SH-SY5Y (cell line): ENCODE results near the gene OSBPL1A.

ENCODE experiments used
- GATA2 ChIP-seq: IDR thresholded peaks from 2 replicates; pipeline ENCODE4 v1.6.1; 2011; ENCODE audit warnings: mild to moderate bottlenecking, low read depth, low read length
- GATA3 ChIP-seq: IDR thresholded peaks from 2 replicates; pipeline ENCODE4 v1.6.1; 2011; ENCODE audit warnings: low read depth, mild to moderate bottlenecking, low read length, moderate library complexity

OSBPL1A gene

DNA sequence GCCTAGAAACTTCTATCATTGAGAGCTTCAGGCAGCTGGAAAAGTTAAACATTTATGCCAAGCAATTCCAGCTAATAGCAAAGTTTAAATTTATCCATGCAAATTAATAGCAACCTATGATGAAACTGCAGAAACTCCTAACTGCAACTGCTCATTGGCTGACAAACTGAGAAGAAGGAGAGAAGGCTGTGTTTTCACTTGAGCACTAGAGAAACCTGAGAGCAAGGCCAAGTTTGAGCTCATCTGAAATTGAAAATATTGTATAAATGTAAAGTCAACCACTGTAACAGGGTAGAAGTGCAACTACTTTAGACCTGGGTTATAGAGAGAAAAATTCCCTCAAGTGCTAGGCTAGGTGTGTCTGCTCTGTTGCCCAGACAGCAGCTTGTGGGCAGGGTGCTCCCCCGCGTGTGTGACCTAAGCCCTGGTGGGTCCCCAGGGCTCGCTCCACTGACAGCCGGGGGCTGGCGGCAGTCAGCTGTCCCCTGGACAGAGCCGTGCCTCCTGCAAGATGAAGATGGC, 208.6 kb downstream of the OSBPL1A start:
- TF ChIP-seq GATA3 (no peak), GATA2 (no peak)

DNA sequence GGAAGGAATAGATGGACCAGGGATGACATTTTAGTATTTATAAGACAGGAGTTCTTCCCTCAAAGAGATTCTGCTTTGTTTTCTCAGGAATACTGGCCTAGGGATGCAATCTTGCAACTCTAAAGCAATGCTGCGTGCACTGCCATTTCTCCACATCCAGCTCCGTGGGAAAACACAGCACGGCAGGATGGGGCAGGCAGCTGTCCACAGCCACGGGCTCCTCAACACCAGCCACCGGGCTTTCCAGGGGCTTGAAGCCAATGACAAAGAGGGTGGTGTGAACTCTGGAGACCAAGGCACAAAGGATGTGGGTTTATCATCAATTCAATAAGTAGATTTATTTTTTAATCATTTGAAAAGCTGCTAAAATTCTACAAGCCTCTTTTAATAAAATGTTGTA, 209.5 kb downstream of the OSBPL1A start:
- TF ChIP-seq GATA2, result no peak
- TF ChIP-seq GATA3, result no peak

DNA sequence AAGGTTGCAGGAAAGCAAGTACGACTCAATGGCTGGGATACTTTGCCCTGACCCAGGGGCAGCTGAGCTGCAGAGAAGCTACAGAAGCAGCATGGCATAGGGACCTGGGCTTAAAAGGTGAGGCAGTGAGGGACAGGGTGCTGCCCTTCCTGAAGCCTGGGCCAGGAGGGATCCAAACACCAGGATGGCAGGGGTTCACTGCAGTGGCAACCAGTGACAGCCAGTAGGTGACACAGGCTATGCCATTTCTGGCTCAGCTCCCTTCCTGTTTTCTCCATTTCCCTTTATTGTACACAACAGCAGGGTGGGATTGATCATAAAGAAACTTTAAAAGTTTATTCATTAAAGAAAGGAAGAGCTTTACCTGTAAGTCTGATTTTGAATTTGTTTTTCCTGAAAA, 209.9 kb downstream of the OSBPL1A start:
- TF ChIP-seq GATA2, result no peak
- no peak for TF ChIP-seq GATA3

DNA sequence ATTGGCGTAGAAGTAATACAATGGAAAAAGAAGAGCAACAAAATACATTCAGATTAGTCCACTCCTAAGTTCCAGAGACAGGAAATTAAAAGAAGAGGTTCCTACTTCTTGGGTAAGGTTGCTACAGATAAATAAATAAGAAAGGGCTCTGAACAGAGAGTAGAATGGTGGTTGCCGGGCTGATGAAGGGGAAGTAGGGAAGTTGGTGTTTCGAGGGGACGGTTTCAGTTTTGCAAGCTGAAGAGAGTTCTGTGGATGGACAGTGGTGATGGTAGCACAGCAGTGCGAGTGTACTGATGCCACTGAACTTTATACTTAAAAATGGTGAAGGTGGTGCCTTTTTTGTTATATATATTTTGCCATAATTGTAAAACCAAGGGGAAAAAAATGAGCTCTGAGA, 210.6 kb downstream of the OSBPL1A start:
- no peak for TF ChIP-seq GATA3
- TF ChIP-seq GATA2, result no peak

DNA sequence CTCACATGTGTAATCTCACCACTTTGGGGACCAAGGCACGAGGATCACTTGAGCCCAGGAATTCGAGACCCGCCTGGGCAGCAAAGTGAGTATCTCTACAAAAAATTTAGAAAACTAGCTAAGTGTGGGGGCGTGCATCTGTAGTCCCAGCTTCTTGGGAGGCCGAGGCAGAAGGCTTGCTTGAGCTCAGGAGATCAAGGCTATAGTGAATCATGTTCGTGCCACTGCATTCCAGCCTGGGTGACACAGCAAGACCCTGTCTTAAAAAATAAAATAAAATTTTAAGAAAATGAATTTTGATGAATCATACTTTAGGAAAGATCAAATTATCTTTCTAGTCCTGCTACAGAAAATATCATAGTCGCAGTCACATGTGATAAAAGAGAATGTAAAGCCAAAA, 211.8 kb downstream of the OSBPL1A start:
- TF ChIP-seq GATA2 (no peak), GATA3 (no peak)

DNA sequence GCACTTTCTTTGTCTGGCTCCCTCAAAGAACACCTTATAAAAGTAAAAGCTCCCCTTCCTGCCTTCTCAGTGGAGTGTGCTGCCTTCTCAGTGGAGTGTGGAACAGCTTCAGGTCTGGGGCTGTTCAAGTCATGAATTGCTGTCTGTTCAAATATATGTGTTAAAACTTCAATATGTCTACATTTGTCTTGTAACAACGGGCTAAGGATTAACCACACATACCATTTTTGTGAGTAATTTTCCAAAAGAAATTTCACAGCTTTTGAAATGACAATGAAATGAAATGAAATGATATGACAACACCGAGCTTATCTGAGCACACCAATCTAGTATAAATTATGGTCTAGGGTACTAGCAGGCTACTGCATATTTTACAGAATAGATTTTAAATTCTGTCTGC, 215.8 kb downstream of the OSBPL1A start:
- TF ChIP-seq GATA3, result no peak
- no peak for TF ChIP-seq GATA2

DNA sequence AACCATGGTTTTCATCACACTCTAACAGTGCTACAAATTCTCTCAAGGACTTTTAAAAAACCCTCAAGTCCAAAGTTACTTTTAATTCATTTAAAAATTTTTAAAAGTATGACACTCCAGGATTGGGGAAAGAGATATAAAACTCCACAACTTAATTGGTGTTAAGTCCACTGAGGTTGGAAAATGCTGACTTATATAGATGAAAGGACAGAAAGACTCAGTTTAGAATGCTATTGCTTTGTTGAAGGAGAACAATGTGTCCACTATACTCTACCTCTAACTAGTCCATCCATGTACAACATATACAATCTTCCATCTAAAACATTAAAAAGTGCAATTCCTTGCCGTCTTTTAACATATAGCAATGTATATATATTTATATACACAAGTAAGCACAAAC, 217.6 kb downstream of the OSBPL1A start:
- TF ChIP-seq GATA2, result no peak

DNA sequence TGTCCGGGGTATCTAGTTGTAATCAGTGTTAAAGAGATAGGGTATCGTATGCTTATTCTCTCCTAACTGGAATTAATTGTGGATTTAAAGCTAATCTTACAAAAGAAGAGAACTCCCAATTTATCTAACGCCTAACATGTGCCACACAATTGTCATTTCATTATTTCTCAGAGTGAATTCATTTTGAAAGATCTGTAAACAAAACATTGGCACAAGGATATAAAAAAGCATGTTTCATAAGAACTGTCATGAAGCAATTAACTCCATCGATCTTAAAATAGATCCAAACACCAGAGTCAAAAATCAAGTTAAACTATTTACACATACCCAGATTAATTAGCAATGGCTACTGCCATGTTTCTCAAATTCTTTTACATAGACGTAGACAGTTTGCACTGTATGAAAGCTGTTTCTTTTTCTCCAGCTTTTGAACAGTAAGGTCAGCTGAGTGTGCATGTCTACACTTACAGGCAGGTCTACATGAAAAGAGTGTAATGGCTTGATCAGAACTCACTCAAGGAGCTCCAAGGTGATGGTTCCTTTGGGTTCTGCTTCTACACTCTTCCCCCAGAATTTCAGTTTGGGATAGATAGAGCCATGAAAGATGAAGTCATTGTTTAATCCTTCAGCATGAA, 220.0 kb downstream of the OSBPL1A start:
- no peak for TF ChIP-seq GATA3
- TF ChIP-seq GATA2, result no peak

DNA sequence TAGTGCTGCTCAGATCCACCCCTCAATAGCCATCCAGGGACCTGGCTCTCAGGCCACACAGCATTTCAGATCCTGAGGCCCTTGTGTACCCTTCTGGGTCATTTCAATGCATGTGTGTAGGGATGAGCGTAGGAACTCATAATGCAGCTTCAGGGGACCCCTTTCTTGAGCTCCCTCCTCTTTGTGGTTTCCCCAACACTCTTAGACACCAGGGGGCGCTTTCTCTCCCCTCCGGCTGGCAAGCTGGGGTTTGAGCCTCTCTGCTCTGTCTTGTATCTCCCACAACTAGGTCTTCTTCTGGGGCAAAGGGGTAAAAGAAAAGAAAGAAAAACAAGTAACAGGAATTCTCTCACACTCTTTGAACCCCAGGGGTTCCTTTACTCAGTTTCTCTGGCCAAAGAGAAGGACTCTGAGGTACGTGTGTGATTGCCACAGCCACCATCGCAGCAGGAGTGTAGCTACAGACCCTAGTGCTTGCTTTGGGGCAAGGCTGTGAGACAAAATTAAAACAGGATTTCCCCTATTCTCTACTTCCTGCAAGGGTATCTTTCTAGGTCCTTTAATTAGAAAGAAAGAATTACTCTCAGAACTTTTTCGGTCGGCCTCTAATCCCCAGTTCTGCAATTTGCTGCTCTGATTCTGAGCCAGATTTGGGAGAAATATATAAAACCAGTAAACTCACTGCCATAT, 220.8 kb downstream of the OSBPL1A start:
- TF ChIP-seq GATA2 (no peak), GATA3 (no peak)

DNA sequence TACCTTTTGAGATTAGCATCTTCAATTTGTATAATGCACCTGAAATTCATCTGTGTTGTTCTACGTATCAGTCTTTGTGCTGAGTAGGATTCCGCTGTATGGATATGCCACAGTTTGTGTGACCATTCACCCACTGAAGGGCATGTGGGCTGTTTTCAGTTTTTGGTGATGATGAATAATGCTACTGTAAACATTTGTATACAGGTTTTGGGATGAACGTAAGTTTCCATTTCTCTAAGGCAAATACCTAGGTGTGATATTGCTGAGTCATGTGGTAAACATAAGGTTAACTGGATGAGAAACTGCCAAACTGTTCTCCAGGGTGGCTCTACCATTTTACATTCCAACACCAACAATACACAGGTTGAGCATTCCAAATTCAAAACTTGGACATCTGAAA, 223.6 kb downstream of the OSBPL1A start:
- TF ChIP-seq GATA3 (no peak), GATA2 (no peak)

DNA sequence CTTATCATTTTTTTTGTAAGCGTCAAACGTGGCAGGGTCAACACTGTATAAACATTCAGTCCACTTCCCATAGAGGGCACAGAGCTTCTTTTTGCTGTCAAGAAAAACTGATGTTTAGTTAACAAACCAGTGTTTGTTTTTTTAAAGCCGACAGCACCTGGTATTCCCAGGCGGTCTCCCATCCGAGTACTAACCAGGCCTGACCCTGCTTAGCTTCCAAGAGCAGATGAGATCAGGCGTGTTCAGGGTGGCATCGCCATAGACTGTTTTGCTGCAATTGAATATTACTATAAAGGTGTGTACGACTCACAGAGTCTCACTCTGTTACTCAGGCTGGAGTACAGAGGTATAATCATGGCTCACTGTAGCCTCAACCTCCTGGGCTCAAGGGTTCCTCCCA, 227.3 kb downstream of the OSBPL1A start:
- TF ChIP-seq GATA2 (no peak), GATA3 (no peak)

DNA sequence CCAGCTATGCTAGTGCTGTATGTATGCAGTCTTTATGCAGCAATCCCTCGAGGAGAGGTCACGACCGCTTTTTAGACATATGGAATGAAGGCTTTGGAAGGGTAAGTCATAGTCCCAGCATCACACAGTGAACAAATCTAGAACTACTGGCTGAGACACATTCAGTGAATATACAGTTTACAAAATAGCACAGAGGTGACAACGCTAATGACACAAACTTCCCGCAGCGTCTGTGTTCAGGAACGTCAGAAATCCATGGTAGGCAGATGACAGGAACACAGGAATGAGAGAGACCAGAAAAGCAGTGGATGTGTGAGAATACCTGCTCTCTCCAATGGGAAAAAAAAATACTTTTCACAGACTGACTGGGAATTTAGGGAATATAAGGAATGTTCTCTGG, 229.1 kb downstream of the OSBPL1A start:
- TF ChIP-seq GATA3 (no peak), GATA2 (no peak)

DNA sequence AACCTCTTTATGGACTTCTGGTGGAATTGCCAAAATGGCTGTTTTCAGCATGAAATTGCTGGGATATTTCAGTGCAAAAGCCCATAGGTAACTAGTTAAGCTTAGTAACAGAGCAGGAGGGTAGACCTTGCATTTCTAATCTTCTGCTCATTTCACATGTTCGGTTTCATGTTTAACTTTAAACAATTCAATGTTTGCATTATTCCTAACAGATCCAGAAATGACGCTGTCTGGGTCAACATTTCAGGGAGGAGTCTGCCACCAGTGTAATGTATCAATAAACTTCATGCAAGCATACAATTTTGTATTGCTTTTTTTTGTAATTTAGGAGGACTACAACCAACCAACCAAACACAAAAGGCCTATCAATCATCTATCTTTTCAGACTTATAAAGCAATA, 236.3 kb downstream of the OSBPL1A start:
- TF ChIP-seq GATA3 (no peak), GATA2 (no peak)

DNA sequence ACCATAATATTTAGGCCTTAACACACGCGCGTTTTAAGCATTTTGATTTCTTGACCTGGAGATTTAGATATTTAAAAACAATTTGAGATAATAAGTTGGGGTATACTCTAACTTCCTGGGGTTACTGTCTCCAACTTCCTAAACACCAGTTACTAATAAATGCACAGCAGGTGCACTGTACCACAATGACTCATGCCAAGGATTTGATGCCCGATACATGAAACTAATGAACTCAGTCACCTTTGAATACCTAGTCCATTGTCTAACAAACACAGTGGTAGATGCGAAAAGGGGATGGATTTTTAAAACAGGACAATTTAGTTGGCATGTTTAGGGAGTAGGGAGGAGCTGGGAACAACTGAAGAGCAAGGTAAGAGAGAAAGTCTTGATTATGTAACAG, 237.5 kb downstream of the OSBPL1A start:
- TF ChIP-seq GATA3 (no peak), GATA2 (no peak)

DNA sequence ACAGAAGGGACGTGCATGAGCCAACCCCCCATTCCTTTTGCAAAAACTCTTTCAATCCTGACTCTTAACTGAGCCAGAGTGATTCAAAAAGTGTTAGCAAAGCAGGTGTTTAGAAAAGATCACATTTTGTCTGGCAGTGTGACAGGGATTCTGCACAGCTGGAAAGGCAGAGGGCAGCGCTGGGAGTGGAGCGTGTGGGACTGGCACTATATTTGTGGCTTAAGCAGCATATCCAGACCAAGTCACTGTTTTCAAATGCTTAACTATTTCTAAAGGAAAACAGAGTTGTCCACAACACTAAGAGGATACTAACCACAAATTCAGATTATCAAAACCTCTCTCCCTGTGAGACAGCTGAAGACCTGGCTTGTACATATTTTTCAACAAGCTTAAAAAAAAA, 239.8 kb downstream of the OSBPL1A start:
- TF ChIP-seq GATA3 (no peak), GATA2 (no peak)

DNA sequence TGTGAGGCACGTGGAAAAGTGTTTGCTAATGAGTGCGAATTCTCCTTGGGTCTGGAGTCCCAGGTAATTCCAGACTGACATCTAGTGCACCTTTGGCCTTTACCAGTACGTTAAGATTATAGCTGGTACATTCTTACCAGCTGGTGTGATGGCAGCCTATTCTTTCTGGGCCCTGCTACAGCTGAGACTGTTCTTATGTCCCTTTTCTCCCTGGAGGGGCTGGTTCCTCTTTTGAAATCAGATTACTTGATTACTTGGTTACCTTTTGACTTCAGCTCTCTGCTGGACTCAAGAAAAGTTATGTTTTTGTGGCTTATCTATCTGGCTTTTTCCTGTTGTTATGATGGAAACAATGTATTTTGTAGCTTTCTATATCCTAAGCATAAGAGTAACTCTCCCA, 244.2 kb downstream of the OSBPL1A start:
- TF ChIP-seq GATA2, result no peak
- no peak for TF ChIP-seq GATA3
